Measurements from ENCODE around the gene GRAMD1C.

The GRAMD1C gene

GRCh38 chr3:113838631-113839209, at the start of gene GRAMD1C:
Gene GRAMD1C (plus strand): TSS chr3:113838788. CDS start chr3:113838910, 122 bp downstream.
- Histone ChIP-seq H3K9ac (ENCODE audit: low read length) (peak within 1 kb of the TSS; percentile 68), H3K4me1 (ENCODE audit: control insufficient read depth, low read depth, low read length) (peaks cover 5% of the 10 kb centered on the region), H3K27ac (ENCODE audit: low read length) (no peak within 1 kb of the TSS), H3K9me3 (ENCODE audit: control insufficient read depth, low read depth, low read length) (no peaks in the 10 kb centered on the region), H3K36me3 (ENCODE audit: control insufficient read depth, low read depth, low read length) (no peaks in the 10 kb centered on the region), H3K4me3 (ENCODE audit: low read length) (peak within 1 kb of the TSS; percentile 77), H3K27me3 (ENCODE audit: control insufficient read depth, insufficient read depth, low read length) (peaks cover 9% of the 10 kb centered on the region)

DNA sequence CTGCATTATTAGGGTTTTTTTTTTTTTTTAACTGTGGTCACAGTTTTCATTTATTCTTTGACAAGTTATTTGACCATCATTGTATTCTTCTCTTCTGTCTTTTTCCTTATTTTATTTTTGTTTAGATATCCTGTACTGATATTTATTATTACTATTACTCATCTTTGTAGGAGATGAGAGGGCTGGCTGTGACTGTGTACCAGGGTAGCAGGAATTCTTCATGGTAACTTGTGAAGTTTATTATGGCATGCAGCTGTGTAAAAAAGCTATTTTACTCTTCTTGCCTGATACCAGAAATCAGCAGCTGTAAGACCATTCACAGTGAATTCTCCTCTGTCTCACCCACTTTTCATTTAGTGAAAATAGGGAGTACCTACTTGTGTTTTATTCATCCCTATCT, 47.2 kb upstream of the GRAMD1C start:
- Histone ChIP-seq H3K4me3 (ENCODE audit: low read length) (no peak overlapping the region), H3K9me3 (ENCODE audit: control insufficient read depth, low read depth, low read length) (no peaks in the 10 kb centered on the region), H3K4me1 (ENCODE audit: control insufficient read depth, low read depth, low read length) (no peaks in the 10 kb centered on the region), H3K27me3 (ENCODE audit: control insufficient read depth, insufficient read depth, low read length) (no peaks in the 10 kb centered on the region), H3K27ac (ENCODE audit: low read length) (no peak overlapping the region), H3K36me3 (ENCODE audit: control insufficient read depth, low read depth, low read length) (peaks cover 6% of the 10 kb centered on the region), H3K9ac (ENCODE audit: low read length) (no peak overlapping the region)

- no peaks in the 10 kb centered on the region for H3K9me3 ChIP-seq (ENCODE audit: control insufficient read depth, low read depth, low read length)
- no peak overlapping the region for H3K9ac ChIP-seq (ENCODE audit: low read length)
- peaks cover 12% of the 10 kb centered on the region for H3K36me3 ChIP-seq (ENCODE audit: control insufficient read depth, low read depth, low read length)
- no peak overlapping the region for H3K27ac ChIP-seq (ENCODE audit: low read length)
- no peak overlapping the region for H3K4me3 ChIP-seq (ENCODE audit: low read length)
- no peaks in the 10 kb centered on the region for H3K27me3 ChIP-seq (ENCODE audit: control insufficient read depth, insufficient read depth, low read length)
- H3K4me1 ChIP-seq (ENCODE audit: control insufficient read depth, low read depth, low read length), result no peaks in the 10 kb centered on the region
Measured at GRCh38 chr3:113794526-113794925, 44.1 kb upstream of the GRAMD1C start.

GRCh38 chr3:113795693-113796092, 42.9 kb upstream of the GRAMD1C start:
- H3K9me3 ChIP-seq (ENCODE audit: control insufficient read depth, low read depth, low read length), result no peaks in the 10 kb centered on the region
- H3K27ac ChIP-seq (ENCODE audit: low read length), result no peak overlapping the region
- no peak overlapping the region for H3K9ac ChIP-seq (ENCODE audit: low read length)
- H3K4me1 ChIP-seq (ENCODE audit: control insufficient read depth, low read depth, low read length), result no peaks in the 10 kb centered on the region
- no peak overlapping the region for H3K4me3 ChIP-seq (ENCODE audit: low read length)
- no peaks in the 10 kb centered on the region for H3K27me3 ChIP-seq (ENCODE audit: control insufficient read depth, insufficient read depth, low read length)
- H3K36me3 ChIP-seq (ENCODE audit: control insufficient read depth, low read depth, low read length), result peaks cover 18% of the 10 kb centered on the region

DNA sequence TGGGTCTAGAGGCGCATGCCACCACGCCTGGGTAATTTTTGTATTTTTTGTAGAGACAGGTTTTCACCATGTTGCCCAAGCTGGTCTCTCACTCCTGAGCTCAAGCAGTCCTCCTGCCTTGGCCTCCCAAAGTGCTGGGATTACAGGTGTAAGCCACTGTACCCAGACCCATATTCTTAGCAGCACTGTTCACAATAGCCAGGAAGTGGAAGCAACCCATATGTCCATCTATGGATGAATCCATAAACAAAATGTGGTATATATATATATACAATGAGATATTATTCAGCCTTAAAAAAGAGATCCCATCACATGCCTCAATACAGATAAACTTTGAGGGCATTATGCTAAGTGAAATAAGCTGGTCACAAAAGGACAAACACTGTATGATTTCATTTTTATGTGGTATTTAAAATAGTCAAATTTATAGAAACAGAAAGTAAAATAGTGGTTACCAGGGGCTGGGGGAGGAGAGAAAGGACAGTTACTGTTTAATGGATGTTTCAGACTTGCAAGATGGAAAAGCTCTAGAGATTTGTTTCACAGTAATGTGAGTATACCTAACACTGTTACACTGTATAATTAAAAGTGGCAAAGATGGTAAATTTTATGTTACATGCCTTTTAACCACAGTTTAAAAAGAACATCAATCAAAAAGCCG, 35.7 kb upstream of the GRAMD1C start:
- no peak overlapping the region for H3K27ac ChIP-seq (ENCODE audit: low read length)
- H3K9ac ChIP-seq (ENCODE audit: low read length), result no peak overlapping the region
- H3K4me3 ChIP-seq (ENCODE audit: low read length), result no peak overlapping the region
- peaks cover 49% of the 10 kb centered on the region for H3K36me3 ChIP-seq (ENCODE audit: control insufficient read depth, low read depth, low read length)
- no peaks in the 10 kb centered on the region for H3K9me3 ChIP-seq (ENCODE audit: control insufficient read depth, low read depth, low read length)
- no peaks in the 10 kb centered on the region for H3K4me1 ChIP-seq (ENCODE audit: control insufficient read depth, low read depth, low read length)
- no peaks in the 10 kb centered on the region for H3K27me3 ChIP-seq (ENCODE audit: control insufficient read depth, insufficient read depth, low read length)

DNA sequence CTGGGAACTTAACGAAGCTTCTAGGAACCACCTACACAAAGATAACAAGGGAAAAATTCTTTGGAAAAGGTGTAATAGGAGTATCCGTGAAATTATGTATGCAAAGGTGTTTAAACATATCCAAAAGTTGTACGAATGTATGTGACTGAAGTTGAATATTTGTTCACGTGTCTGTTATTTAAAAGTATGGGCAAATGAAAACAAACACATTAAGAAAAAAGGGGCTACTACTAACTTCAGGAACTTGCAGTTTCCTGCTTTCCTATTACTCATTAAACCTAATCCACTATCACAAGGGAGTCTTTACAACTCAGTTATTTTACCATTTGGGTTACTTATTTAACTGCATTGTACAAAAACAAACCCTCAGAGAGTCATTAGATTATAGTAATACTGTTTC, 33.9 kb upstream of the GRAMD1C start:
- Histone ChIP-seq H3K27ac (ENCODE audit: low read length) (no peak overlapping the region), H3K9me3 (ENCODE audit: control insufficient read depth, low read depth, low read length) (no peaks in the 10 kb centered on the region), H3K36me3 (ENCODE audit: control insufficient read depth, low read depth, low read length) (peaks cover 45% of the 10 kb centered on the region), H3K4me1 (ENCODE audit: control insufficient read depth, low read depth, low read length) (no peaks in the 10 kb centered on the region), H3K9ac (ENCODE audit: low read length) (no peak overlapping the region), H3K27me3 (ENCODE audit: control insufficient read depth, insufficient read depth, low read length) (no peaks in the 10 kb centered on the region), H3K4me3 (ENCODE audit: low read length) (no peak overlapping the region)

DNA sequence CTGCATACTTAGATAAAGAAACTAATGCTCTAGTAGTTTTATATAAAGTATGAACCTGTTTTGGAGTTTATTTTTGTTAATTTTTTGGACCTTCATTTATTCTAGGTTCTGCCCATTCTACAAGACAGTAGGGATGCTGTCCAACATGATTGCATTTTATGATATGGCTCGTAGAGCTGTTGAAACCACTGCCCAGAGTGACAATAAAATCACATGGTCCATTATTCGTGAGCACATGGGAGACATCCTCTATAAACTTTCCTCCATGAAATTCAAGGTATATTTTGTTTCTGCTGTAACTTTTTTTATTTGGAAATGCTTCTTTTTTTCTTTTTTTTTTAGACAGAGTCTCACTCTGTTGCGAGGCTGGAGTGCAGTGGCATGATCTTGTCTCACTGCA, 33.3 kb upstream of the GRAMD1C start:
- Histone ChIP-seq H3K9ac (ENCODE audit: low read length) (no peak overlapping the region), H3K27me3 (ENCODE audit: control insufficient read depth, insufficient read depth, low read length) (no peaks in the 10 kb centered on the region), H3K4me1 (ENCODE audit: control insufficient read depth, low read depth, low read length) (no peaks in the 10 kb centered on the region), H3K27ac (ENCODE audit: low read length) (no peak overlapping the region), H3K4me3 (ENCODE audit: low read length) (no peak overlapping the region), H3K36me3 (ENCODE audit: control insufficient read depth, low read depth, low read length) (peaks cover 45% of the 10 kb centered on the region), H3K9me3 (ENCODE audit: control insufficient read depth, low read depth, low read length) (no peaks in the 10 kb centered on the region)

- Histone ChIP-seq H3K9me3 (ENCODE audit: control insufficient read depth, low read depth, low read length) (no peaks in the 10 kb centered on the region), H3K4me3 (ENCODE audit: low read length) (no peak overlapping the region), H3K27me3 (ENCODE audit: control insufficient read depth, insufficient read depth, low read length) (no peaks in the 10 kb centered on the region), H3K36me3 (ENCODE audit: control insufficient read depth, low read depth, low read length) (peaks cover 6% of the 10 kb centered on the region), H3K4me1 (ENCODE audit: control insufficient read depth, low read depth, low read length) (no peaks in the 10 kb centered on the region), H3K27ac (ENCODE audit: low read length) (no peak overlapping the region), H3K9ac (ENCODE audit: low read length) (no peak overlapping the region)
Measured at GRCh38 chr3:113812854-113813253, 25.7 kb upstream of the GRAMD1C start.

- Histone ChIP-seq H3K4me1 (ENCODE audit: control insufficient read depth, low read depth, low read length) (no peaks in the 10 kb centered on the region), H3K36me3 (ENCODE audit: control insufficient read depth, low read depth, low read length) (no peaks in the 10 kb centered on the region), H3K4me3 (ENCODE audit: low read length) (no peak overlapping the region), H3K9me3 (ENCODE audit: control insufficient read depth, low read depth, low read length) (no peaks in the 10 kb centered on the region), H3K27ac (ENCODE audit: low read length) (no peak overlapping the region), H3K27me3 (ENCODE audit: control insufficient read depth, insufficient read depth, low read length) (no peaks in the 10 kb centered on the region), H3K9ac (ENCODE audit: low read length) (no peak overlapping the region)
Measured at GRCh38 chr3:113819866-113820265, 18.7 kb upstream of the GRAMD1C start.

- Histone ChIP-seq H3K9ac (ENCODE audit: low read length) (no peak overlapping the region), H3K27me3 (ENCODE audit: control insufficient read depth, insufficient read depth, low read length) (no peaks in the 10 kb centered on the region), H3K27ac (ENCODE audit: low read length) (no peak overlapping the region), H3K36me3 (ENCODE audit: control insufficient read depth, low read depth, low read length) (no peaks in the 10 kb centered on the region), H3K4me3 (ENCODE audit: low read length) (no peak overlapping the region), H3K4me1 (ENCODE audit: control insufficient read depth, low read depth, low read length) (peaks cover under 1% of the 10 kb centered on the region), H3K9me3 (ENCODE audit: control insufficient read depth, low read depth, low read length) (no peaks in the 10 kb centered on the region)
Measured at GRCh38 chr3:113825090-113825489, 13.5 kb upstream of the GRAMD1C start.

DNA sequence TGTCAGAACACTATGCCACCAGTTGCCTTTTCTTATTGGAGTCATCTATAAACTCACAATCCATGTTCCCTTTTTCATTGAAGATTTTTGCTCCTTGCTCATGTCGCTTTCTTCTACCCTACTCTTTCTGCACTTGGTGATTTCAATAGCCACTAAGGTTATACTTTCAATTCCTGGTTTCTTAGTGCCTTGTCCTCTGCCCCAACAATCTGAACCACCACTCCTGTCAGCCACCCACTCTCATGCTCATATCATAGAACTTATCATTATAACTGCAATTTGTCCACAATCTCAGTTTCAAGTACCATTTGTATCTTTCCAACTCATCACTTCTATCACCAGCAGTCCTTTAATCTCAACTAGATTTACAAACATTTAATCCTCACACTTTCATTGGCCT, 10.0 kb upstream of the GRAMD1C start:
- no peak overlapping the region for H3K4me3 ChIP-seq (ENCODE audit: low read length)
- no peaks in the 10 kb centered on the region for H3K9me3 ChIP-seq (ENCODE audit: control insufficient read depth, low read depth, low read length)
- H3K9ac ChIP-seq (ENCODE audit: low read length), result no peak overlapping the region
- peaks cover 6% of the 10 kb centered on the region for H3K4me1 ChIP-seq (ENCODE audit: control insufficient read depth, low read depth, low read length)
- no peaks in the 10 kb centered on the region for H3K36me3 ChIP-seq (ENCODE audit: control insufficient read depth, low read depth, low read length)
- no peak overlapping the region for H3K27ac ChIP-seq (ENCODE audit: low read length)
- no peaks in the 10 kb centered on the region for H3K27me3 ChIP-seq (ENCODE audit: control insufficient read depth, insufficient read depth, low read length)

Measured in iPS-18a (cell line).